SU-DHL-6 (cell line): ENCODE measurements around the gene NAPG.
"Not testable (repeated sequence)": the region's sequence is repeated elsewhere in the genome, so short reads cannot be mapped to it uniquely, and the experiment has no call there.

Experiments used
- CTCF ChIP-seq: fragments of 200-600 bp; sonication (generic); IDR thresholded peaks from one replicate; pipeline ENCODE4 v1.5.1; 2017; ENCODE audit warnings: antibody characterized with exemption, mild to moderate bottlenecking, low read length, moderate library complexity; ENCODE audit not compliant: insufficient read depth, poor library complexity, severe bottlenecking
- EZH2phosphoT487 ChIP-seq: fragments of 200-600 bp; sonication (generic), shearing (Covaris generic); conservative IDR thresholded peaks from 2 replicates; pipeline ENCODE4 v1.6.1; 2018; ENCODE audit warnings: mild to moderate bottlenecking, antibody characterized with exemption, low read length, moderate library complexity, mixed read lengths

GRCh38 chr18:10539124-10539523 is 13.3 kb downstream of the NAPG start:
- not testable (repeated sequence) for TF ChIP-seq CTCF, EZH2phosphoT487
